ENCODE results near the gene KIF3A. TPM values are rescaled to one million over a fixed set of nuclear protein-coding genes. Genes with fewer than 3 reads are reported as not detected.

KIF3A gene
- polyA plus RNA-seq, 12 donors: 7.4 to 23.5 (median 8.9) TPM; not detected in 1

DNA sequence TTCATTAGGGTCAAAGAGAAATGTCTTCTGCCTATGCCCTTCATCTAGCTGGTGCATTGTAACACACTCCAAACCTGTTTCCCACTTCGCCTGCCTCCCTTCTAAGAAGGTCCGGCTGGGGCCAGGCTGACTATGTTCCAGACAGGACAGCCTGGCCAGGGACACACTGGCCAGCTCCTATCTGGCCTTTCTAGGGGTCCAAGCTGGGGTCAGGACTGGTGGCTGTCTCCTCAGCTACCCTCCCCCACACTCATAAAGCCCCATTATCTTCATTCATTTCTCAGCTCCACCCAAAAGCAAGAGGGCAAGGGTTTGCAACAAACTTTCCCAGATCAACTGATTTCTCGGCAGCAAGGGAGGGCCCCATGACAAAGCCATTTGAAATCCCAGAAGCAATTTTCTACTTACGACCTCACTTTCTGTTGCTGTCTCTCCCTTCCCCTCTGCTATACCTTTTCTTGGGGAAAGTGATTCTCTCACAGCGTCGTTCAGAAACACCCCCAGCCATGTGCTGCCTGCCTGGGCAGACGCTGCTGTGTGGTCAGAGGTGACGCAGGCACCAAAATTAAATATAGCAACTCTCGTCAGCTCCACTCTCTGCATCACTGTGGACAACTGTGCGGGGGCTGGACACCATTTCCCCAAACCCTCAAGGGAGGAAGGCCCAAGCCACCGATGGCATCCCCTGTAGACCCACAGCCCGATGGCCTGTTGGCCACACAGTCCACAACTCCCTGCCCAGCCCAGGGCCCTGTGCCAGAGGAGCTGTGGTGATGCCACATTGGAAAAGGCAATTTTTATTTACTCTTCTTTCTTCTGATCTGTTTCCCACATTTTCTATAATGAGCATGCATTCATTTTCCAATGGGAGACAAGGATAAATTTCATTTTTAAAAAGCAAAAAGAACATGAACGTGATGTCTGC lies 73.3 kb downstream of the KIF3A start:
- DNase-seq: no peak

DNA sequence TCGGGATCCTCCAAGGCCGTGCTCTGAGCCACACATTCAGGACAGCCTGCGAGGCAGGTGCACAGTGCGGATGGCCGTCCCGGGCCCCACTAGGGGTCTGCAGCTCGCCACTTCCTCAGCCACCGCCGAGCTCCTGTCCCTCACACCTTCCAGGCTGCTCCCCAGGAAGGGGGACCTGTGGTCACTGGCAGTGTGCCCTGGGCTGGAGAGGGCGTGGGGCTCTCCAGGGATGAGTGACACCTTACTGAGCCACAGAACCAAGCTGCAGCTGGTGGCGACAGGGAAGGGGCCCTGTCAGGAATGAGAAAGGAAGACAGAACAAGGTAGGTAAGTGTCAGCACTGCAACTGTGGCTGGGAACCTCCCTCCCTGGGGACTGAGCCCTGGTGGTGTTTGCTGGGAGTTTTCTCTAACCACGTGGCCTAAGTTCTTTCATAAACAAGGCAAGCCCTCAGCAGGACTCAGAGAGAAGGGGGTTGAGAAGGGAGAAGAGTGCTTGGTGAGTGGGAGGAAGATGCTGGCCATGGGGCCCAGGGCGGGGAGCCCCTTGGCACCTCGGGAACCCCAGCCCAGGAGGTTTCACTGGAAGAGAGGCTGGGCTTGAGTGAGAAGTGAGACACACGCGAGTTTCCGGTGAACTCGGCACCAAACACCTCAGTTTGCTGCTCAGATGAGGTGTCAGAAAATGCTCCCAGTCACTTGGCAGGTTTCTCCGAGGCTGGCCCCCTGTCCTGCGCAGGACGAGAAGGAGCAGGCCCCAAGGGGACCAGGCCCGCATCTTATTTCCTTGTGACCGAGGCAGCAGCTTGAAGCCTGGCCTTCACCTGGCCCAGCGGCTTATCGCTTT lies 74.2 kb downstream of the KIF3A start:
- DNase-seq: no peak

DNA sequence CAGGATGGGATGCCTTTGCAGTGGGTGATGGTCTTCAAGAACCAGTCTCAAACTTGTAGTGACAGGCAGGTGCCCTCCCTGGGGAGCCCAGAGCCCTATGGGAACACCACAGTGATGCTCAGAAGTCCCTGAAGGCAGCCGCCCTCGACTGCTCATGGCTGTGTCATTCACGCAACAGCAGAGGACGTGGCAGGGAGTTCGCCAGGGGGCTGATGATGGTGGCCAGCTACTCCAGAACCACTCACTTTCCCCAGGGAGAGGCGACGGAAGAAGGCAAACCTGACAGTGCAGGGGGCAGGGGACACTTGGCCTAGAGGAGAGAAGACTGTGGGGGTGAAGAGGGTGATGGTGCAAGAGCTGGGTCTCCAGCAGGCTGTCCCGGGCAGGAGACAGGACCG lies 75.3 kb downstream of the KIF3A start:
- no peak for DNase-seq

DNA sequence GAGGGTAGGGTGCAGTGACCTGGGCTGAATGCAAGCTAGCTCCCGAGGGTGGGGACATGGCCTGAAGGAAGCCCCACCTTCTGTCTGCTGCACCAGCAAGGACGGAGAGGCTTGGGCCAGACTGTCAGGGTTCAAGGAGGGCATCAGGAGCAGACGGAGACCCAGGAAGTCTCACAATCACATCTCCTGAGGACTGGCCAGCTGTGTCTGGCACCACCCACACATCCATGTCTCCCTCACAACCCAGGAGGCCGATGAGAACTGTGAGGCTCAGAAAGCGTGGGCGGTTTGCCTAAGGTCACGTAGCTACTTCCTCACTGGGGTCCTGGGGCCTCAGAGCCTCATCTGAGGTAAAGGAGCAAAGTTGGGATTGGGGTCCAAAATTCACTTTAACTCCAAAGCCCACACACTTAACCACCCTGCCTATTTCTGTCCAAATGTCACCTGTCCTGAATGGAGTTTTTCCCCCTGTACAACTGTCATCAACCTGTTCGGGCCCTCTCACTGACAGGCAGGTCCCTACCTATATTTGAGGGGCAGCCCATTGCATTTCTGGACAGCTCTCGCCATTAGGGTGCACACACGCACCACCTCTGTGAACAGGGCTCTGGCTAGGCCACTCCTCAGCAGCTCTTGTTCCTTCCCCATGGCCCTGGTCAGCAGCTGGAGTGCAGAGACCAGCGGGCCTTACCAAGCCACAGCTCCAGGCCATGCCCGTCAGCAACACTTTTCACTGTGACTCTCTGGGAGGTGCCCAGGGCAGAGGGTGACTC lies 75.9 kb downstream of the KIF3A start:
- no peak for DNase-seq

DNA sequence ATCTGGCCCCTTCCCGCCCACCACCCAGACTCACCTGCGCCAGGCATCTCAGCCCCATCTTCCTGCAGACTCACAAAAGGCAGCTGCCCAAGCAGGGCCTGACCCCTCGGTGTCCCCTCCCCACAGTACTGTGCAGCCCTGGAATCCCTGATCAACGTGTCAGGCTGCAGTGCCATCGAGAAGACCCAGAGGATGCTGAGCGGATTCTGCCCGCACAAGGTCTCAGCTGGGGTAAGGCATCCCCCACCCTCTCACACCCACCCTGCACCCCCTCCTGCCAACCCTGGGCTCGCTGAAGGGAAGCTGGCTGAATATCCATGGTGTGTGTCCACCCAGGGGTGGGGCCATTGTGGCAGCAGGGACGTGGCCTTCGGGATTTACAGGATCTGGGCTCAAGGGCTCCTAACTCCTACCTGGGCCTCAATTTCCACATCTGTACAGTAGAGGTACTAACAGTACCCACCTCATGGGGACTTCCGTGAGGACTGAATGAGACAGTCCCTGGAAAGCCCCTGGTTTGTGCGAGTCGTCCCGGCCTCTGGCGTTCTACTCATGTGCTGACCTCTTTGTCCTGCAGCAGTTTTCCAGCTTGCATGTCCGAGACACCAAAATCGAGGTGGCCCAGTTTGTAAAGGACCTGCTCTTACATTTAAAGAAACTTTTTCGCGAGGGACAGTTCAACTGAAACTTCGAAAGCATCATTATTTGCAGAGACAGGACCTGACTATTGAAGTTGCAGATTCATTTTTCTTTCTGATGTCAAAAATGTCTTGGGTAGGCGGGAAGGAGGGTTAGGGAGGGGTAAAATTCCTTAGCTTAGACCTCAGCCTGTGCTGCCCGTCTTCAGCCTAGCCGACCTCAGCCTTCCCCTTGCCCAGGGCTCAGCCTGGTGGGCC lies 77.5 kb downstream of the KIF3A start:
- no peak for DNase-seq

DNA sequence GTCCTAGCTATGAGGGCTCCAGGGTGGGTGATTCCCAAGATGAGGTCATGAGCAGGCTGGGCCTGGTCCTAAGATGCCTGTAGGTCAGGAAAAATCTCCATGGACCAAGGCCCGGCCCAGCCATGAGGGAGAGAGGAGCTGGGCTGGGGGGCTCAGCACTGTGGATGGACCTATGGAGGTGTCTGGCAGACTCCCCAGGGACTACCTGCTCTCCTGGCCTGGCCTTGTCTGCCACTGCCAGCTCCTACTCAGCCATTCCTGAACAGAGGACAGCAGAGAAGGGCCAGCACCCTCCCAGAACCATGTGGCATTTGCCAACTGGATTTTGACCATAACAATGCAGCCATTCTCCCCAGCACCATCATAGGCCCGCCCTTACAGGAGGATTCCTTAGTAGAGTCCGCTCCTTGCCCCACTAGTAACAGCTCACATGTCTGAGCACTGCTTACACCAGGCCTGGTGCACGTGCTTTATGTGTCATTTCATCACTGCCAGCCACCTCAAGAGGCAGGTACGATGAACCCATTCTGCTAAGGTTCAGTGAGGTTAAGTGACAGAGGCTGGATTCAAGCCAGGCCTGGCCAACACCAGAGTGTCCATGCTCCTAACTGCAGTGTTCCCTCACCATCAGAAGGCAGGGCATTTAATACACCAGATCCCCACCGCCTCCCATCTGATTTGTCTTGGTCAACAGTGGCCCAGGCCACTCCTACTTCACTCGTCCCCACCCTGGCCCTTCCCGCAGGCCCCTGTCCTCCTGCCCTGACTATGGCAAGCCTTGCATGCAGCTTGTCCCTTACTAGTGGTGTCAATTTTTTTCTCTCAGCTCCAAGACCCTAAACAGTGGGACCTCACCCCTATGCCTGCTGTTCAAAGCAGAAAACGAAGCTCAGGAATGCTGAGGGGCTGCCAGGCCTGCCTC lies 78.7 kb downstream of the KIF3A start:
- DNase-seq: no peak

DNA sequence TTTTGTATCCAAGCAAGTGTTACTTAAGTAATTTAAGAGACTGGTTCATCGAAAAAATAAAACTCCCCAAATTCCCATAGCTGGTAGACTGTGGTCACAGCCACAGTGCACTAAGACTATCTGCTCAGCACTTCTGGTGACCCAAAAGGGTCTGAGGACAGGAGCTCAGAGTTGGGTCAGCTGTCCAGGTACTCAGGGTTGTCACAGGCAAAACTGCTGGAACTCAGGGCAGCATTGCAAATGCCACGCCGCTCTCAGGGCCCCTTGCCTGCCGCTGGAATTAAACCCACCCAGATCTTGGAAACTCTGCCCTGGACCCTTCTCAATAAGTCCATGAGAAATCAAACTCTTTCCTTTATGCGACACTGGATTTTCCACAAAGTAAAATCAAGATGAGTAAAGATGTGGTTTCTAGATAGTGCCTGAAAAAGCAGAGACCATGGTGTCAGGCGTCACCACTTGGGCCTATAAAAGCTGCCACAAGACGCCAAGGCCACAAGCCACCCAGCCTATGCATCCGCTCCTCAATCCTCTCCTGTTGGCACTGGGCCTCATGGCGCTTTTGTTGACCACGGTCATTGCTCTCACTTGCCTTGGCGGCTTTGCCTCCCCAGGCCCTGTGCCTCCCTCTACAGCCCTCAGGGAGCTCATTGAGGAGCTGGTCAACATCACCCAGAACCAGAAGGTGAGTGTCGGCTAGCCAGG lies 79.5 kb downstream of the KIF3A start, which contains the start of gene IL13:
IL13 (plus strand) TSS at position 498 of the 705 bp plus-strand sequence; CDS start at position 512, 14 bp downstream.
- no peak for DNase-seq

DNA sequence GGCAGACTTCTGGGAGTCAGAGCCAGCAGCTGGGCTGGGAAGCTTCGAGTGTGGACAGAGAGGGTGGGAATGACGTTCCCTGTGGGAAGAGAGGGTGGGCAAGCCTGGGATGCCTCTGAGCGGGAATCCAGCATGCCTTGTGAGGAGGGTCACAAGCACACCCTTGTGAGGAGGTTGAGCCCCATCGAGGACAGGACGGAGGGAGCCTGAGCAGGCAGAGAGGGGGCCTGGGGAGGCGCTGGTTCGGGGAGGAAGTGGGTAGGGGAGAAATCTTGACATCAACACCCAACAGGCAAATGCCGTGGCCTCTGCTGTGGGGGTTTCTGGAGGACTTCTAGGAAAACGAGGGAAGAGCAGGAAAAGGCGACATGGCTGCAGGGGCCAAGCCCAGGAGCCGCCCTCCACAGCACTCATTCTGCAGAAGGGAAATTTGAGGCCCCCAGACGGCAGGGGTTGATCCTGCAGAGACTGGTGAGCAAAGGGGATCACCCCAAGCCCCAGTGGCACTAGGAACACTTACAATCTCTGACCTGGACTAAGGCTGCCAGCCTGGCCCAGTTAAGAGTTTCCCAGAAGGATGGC lies 80.5 kb downstream of the KIF3A start:
- DNase-seq: no peak

DNA sequence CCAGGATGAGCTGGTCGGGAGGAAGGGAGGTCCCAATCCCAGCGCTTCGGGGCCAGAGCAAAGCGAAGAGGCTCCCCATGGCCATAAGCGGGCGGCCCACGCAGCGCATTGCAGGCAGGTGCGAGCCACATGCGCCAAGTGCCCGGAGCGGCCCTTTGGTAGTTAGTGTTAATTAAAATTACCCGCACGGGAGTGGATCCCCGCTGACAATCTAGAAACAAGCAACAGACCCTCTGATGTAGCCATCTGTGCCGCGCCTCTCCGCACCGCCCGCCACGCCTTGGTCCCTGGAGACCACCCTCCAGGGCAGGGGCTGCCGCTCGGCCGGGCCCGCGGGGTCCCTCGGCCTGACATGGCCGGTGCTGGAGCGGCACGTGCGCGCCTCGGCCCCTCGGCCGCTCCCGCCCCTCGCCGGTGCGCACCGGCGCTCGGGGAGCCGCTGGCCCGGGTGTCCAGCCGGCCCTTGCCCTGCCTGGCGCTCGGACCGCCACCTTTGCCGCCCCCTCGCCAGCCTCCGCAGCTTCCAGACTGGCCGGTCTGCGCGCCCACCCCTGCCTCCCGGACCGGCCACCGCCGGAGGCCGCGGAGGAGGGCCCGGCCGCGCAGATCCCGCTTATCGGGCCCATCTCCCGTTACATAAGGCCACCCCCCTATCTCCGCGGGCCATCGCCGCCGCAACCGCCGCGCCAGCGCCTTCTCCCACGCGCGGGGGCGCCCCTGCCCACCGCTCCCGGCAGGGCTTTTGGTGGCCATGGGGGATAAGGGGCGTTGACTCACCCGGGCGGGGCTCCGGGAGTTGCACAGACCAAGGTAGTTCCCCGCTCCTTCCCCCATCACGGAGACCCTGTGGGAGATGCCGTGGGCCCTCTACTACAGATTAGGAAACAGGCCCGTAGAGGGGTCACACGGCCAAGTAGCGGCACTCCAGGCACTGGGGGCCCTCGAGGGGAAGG lies 81.2 kb downstream of the KIF3A start:
- no peak for DNase-seq

DNA sequence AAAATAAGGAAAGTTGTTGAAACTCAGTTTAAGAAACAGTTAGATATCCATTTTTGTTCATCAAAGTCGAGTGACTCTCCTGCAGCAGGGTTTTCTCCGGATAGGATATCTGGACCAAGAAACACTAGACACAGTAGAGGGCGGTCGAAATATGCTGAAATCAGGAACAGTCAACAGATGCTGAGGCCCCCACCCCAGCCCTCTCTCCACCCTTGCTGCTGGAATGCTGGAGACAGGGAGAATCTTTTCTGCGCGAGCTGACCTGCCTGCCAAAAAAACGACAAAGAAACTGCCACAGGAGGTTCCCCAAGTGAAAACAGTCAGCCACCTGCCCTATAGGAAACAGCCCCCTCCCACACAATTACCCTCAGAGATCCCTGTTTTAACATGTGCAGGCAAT lies 83.6 kb downstream of the KIF3A start:
- DNase-seq: no peak

DNA sequence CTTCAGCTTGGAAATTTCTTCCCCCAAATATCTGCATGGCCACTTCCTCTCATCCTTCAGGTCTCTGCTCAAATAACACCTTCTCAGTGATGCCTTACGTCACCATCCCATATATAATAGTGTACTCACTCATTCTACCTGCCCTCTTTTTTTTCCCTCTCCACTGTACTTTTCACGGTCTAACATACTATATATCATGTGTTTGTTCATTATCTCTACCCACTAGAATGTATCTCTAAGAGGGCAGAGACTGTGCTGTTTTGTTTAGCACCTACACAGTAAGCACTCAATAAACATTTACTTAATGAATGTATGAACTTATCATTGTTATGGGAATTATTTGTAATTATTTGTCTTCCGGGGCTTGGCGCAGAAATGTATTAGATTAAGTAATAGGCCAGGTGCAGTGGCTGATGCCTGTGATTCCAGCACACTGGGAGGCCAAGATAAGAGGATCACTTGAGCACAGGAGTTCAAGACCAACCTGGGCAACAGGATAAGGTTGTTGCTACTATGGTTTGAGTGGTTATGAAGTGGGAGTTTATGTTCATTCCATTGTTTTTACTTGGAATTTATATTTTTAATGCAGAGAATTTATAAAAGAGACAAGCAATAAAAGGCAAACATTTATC lies 85.4 kb downstream of the KIF3A start:
- DNase-seq: no peak

DNA sequence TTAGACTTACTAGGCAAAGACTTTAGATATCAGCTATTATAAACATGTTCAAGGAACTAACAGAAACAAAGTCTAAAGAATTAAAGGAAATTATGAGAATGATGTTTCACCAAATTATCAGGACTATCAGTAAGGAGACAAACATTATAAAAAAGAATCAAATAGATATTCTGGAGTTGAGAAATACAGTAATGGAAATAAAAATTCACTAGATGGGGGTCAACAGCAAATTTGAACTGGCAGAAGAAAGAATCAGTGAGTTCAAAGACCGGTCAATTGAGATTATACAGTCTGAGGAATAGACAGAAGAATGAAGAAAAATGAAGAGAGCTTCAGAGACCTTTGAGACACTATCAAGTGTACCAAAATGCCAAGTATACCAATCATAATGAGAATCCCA lies 89.0 kb downstream of the KIF3A start:
- no peak for DNase-seq

DNA sequence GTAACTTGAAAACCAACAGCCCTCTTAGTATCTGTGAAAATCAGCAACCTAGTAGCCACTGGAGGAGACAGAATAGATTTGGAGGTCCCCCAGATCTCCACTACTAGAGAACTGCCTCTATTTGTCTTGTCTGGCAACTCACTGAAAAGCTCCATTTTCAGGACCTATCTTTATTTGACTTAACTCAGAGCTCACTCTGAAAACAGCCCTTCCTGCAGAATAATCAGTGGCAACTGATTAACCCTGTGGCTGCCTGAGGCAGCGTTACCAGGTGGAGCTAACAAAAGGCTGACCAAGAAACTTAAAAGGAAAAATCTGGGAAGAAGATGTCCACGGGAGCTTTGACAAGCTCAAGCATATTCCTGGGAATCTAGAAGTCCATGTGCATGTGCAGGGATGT lies 89.9 kb downstream of the KIF3A start:
- no peak for DNase-seq

DNA sequence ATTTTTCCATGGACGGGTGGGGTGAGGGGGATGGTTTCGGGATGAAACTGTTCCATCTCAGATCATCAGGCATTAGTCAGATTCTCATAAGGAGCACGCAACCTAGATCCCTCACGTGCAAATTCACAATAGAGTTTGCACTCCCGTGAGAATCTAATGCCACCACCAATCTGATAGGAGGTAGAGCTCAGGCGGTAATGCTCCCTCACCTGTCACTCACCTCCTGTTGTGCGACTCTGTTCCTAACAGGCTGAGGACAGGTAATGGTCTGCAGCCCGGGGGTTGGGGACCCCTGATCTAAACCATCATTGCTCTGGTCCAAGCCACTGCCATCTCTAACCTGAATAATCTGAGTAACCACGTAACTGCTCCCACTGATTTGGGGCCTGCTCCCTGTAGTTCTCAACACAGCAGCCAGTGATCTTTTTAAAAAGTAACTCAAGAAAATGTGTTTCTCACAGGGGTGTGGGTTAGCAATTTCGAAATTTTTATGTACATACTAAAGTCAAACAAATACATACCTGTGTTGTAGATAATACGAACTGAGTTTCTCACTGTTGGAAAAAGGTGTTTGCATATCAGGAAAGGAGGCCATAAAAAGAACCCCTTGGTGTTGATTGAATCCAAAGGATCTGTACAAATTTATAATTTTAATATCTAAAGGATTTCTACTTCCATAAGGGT lies 90.6 kb downstream of the KIF3A start:
- no peak for DNase-seq

DNA sequence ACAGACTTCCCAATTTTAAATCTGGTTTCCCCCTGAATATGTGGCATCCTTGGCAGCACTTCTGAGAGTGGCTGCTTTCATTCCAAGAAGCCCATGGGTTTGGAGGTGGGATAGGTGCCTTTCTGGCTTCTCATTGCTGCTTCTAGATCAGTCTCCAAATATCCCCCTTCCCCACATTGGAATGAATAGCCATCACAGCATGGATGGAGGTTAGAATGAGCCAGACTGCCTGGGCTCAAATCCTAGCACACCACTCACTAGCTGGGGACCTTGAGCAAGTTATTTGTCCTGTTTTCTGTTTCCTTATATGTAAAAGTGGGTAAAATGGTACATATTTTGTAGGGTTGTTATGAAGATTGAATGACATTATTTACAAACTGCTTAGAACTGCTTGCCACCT lies 93.2 kb downstream of the KIF3A start:
- no peak for DNase-seq

All from muscle of arm (tissue), 12 donors.